OCI-M2 (cell line): ENCODE data around the gene MINK1.
A peak's percentile ranks its signal among the peaks of the same experiment; 100 is the strongest.
"Not testable (repeated sequence)": the region's sequence is repeated elsewhere in the genome, so short reads cannot be mapped to it uniquely, and the experiment has no call there.

Source experiments
- DNase-seq: peaks from one replicate; lab custom pipeline; 2025; ENCODE audit not compliant: unreplicated experiment; lab: John Stamatoyannopoulos, UW

The MINK1 gene

GRCh38 chr17:4897785-4898184 is 64.6 kb downstream of the MINK1 start:
- no peak for DNase-seq

GRCh38 chr17:4898351-4898750 is 65.2 kb downstream of the MINK1 start:
- DNase-seq, result no peak

- no peak for DNase-seq
Observed at GRCh38 chr17:4898927-4899326, 65.8 kb downstream of the MINK1 start.

- DNase-seq, result no peak
Observed at GRCh38 chr17:4899341-4900230, 66.4 kb downstream of the MINK1 start, which contains the start of gene C17orf107. TSS of gene C17orf107 (plus strand) at chr17:4899536. CDS start at chr17:4899763, 227 bp downstream.

DNA sequence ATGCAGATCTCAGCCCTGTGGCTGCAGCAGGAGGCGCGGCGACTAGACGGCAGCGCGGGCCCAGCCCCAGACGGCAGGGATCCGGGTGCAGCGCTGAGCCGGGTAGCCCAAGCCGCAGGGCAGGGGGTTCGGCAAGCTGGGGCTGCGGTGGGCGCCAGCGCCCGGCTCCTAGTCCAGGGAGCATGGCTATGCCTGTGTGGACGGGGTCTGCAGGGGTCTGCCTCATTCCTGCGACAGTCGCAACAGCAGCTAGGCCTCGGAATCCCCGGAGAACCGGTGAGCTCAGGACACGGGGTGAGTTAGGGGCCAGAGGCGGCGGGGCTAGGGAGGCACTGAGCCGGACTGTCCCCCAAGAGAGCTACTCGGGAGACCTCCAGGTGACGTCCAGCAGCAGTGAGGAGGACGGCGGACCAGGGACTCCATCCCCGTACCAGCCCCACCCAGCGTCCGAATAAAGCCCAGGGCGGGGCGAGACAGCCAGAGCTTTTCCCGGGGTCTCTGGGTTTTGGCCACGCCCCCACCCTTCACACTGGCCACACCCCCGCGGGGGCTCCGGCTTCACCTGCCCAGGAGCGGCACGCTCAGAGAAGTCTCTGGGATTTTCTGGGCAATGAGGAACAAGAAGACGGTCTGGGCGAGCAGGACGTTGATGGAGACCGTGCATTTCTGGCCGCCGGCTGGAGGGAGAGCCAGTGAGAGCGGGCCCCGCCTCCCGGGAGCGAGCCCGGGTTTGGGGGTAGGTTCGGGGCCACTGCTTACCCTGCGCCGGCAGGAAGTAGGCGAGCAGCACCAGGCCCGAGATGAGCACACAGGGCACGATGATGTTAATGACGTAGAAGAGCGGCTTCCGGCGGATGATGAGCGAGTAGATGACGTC is 67.3 kb downstream of the MINK1 start:
- no peak for DNase-seq

DNA sequence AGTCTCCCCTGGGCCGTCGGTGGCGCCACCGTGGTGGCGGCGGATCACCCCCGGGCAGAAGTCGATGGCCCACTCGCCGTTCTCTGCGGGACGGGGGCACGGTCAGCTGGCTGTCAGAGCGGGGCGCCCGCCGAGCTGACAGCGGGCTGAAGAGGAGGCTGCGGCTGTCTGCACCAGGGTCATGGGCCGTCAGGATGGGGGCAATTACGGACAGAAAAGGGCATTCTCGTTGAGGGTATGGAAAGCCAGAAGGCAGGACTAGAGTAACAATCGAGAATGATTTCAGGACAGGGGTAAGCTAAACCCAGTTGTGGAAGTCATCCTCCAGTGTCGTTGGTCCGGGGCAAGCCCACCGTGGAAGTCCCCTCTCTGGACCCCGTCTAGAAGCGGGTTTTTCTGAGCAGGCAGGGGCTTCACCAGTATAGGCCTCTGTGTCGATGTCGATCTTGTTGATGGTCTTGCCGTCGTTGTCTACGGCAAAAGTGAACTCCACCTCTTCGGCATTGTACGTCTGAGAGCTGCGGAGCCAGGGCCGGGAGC is 68.0 kb downstream of the MINK1 start:
- DNase-seq, result no peak

- DNase-seq, result no peak
Observed at GRCh38 chr17:4901648-4902344, 68.7 kb downstream of the MINK1 start.

- DNase-seq, result no peak
Observed at GRCh38 chr17:4902540-4902939, 69.4 kb downstream of the MINK1 start.

GRCh38 chr17:4903051-4903818 is 70.1 kb downstream of the MINK1 start, which contains the start of gene CHRNE:
TSS of gene CHRNE (minus strand) at chr17:4903098. CDS start at chr17:4903063, 35 bp downstream.
- no peak for DNase-seq

DNA sequence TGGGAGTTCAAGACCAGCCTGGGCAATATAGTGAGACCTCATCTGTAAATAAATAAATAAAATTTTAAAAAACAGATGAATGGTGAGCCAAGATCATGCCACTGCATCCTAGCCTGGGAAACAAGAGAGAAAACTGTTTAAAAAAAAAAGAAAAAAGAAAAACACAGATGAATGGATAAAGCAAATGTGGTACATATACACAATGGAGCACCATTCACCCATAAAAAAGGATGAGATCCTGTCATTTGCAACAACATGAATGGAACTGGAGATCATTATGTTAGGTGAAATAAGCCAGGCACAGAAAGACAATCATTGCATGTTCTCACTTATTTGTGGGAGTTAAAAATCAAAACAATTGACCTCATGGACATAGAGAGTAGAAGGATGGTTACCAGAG is 73.5 kb downstream of the MINK1 start:
- DNase-seq, result not testable (repeated sequence)

GRCh38 chr17:4908301-4908700 is 75.2 kb downstream of the MINK1 start:
- DNase-seq, result no peak

GRCh38 chr17:4908711-4909496 is 75.8 kb downstream of the MINK1 start:
- DNase-seq, result peak; percentile 50

DNA sequence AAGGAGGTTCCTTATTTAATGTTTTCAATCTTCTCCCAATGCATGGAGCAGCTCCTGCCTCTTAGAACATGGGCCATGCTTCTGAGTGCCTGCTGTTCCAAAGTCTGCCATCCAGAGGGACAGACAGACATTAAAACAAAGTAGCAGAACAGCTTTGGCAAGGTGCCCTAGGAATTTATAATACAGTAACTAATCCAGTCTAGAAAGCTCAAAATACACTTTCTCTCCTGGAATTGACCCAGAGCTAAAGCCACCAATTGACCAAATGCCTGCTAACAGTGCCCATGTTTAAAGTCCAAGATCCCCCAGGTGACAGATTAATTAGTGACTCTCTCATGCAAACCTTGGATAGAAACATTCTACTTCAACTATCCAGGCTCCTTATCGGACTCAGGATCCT is 80.9 kb downstream of the MINK1 start:
- DNase-seq, result no peak

- not testable (repeated sequence) for DNase-seq
Observed at GRCh38 chr17:4914551-4914950, 81.4 kb downstream of the MINK1 start.

DNA sequence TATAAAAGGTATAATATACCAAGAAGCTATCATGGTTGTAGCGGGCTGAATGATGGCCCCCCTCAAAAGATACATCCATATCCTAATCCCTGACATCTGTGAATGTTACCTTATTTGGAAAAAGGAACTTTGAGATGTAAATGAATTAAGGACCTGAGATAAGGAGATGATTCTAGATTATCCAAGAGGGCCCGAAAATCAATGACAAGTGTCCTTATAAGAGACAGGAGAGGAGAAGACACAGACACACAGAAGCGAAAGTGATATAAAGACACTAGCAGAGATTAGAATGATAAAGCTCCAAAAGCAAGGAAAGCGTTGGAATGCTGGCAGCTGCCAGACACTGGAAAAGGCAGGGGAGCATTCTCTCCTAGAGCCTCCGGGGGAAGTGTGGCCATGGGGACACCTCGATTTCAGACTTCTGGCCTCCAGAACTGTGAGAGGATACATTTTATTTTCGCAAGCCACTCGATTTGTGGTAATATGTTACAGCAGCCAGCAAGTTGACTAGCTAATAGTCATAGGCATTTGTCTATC is 86.4 kb downstream of the MINK1 start:
- DNase-seq, result no peak

DNA sequence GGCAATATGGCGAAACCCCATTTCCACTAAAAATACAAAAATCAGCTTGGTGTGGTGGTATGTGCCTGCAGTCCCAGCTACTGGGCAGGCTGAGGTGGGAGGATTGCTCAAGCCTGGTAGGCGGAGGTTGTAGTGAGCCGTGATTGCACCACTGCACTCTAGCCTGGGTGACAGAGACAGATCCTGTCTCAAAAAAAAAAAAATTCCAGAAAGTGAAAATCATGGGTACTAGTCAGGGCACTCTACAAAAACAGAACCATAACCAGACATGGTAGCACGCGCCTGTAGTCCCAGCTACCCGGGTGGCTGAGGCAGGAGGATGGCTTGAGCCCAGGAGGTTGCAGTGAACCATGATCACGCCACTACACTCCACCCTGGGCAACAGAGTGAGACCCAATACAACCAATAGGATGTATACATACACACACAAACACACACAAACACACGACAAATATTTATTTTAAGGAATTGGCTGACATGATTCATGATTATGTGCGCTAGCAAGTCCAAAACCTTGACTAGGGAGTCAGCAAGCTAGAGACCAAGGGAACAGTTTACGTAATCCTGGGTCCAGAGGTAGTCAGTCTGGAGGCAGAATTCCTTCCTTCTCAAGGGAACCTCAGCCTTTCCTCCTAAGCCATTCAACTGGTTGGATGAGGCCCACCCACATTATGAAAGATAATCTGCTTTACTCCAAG is 87.4 kb downstream of the MINK1 start:
- no peak for DNase-seq

- DNase-seq, result no peak
Observed at GRCh38 chr17:4921320-4921719, 88.2 kb downstream of the MINK1 start.

GRCh38 chr17:4926577-4927335 is 93.6 kb downstream of the MINK1 start:
- not testable (repeated sequence) for DNase-seq
